Measurements from ENCODE around the gene SCO2.

GRCh38 chr22:50531962-50532674 is 6.7 kb upstream of the SCO2 start:
- TF ChIP-seq CTCF (optimal IDR thresholded peaks at IDR 0.05 in 1 of 3, IDR thresholded peaks at IDR 0.05 in 1 of 3, conservative IDR thresholded peaks at IDR 0.05 in 1 of 3; ENCODE audit: extremely low read depth in 1 of 3, insufficient read depth in 2 of 3, low read length in 3 of 3) (no peak), EZH2 (IDR thresholded peaks at IDR 0.05; ENCODE audit: low read length) (no peak)
